GM12873 (cell line): ENCODE data around the gene NUP214.

Experiments
- TF ChIP-seq, protein P1 (sequence below): IDR thresholded peaks from 2 replicates; pipeline ENCODE4 v1.5.1; 2012; ENCODE audit warnings: low read depth, mild to moderate bottlenecking, moderate library complexity, low read length, control low read depth; ENCODE audit not compliant: insufficient read depth; ENCODE audit errors: missing control alignments

NUP214 gene

DNA sequence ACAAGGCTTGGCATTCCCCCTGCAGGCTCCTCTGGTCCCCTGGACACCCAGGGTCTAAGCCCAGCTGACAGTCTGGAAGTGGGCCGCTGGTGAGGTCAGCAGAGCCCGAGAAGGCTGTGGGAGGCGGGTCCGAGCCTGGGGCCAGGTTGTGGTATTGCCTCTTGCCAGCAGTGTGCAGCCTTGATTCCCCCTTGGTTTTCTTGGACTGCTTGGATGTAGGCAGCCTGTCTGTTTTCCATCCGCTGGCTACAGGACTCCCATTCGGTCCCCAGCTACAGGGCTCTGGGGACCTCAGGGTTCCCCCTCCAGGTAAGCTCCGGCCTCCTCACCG lies 27.5 kb upstream of the NUP214 start:
- TF ChIP-seq, protein P1, sequence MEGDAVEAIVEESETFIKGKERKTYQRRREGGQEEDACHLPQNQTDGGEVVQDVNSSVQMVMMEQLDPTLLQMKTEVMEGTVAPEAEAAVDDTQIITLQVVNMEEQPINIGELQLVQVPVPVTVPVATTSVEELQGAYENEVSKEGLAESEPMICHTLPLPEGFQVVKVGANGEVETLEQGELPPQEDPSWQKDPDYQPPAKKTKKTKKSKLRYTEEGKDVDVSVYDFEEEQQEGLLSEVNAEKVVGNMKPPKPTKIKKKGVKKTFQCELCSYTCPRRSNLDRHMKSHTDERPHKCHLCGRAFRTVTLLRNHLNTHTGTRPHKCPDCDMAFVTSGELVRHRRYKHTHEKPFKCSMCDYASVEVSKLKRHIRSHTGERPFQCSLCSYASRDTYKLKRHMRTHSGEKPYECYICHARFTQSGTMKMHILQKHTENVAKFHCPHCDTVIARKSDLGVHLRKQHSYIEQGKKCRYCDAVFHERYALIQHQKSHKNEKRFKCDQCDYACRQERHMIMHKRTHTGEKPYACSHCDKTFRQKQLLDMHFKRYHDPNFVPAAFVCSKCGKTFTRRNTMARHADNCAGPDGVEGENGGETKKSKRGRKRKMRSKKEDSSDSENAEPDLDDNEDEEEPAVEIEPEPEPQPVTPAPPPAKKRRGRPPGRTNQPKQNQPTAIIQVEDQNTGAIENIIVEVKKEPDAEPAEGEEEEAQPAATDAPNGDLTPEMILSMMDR, result no peak

DNA sequence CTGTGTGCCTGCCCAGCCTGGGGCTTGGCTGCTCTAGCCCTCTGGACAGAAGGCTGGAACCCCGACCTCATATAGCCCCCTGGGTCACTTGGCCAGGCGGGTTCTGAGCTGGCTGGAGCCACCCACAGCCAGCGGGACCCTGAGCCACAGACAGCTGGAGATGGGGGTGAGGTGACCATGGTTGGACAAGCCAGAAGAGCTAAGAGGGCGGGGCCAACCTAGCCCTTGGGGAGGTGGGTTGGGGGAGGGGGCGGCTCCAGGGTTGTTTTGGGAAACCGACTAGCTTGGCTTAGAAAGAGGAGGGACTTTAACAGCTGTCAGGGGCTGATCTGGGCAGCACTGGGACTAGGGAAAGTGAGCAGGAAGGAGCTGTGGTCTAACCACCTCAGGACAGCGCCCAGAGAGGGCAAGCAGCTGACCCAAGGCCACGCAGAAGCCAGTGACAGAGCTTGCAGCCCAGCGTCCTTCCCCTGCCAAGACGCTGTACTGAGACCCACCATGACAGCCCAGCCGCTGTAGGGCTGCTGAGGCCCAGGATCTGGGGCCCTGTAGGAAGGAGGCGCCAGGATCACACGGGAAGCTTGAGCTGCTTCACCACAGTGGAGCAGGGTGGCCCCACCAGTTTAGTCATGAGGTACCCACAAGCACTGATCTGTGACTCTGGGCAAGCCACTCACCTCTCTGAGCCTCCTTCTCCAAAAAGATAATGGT lies 26.8 kb upstream of the NUP214 start:
- TF ChIP-seq, protein P1, result no peak

DNA sequence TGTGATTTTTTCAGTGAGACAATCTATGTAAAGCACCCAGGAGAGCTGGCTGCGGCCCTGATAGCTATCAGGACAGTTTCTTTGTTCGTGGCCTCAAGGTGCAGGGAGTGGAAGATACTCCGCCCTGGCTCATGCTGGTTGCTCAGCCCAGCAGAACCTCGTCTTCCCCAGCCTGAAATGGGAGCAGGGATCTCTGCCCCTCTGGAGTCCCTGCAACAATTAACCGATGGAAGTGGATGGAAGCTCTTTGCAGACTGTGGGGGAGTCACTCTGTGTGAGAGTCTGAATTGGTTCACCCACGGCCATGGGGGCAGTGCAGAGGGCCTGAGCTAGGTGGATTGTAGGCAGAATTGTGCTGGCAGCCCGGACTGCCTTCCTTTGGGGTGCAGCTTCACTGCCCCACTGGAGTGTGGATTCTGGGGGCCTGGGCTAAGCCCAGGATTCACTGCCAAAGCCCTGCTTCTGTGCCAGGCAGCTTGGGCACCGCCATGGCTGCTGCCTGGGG lies 26.2 kb upstream of the NUP214 start:
- TF ChIP-seq, protein P1, result no peak

DNA sequence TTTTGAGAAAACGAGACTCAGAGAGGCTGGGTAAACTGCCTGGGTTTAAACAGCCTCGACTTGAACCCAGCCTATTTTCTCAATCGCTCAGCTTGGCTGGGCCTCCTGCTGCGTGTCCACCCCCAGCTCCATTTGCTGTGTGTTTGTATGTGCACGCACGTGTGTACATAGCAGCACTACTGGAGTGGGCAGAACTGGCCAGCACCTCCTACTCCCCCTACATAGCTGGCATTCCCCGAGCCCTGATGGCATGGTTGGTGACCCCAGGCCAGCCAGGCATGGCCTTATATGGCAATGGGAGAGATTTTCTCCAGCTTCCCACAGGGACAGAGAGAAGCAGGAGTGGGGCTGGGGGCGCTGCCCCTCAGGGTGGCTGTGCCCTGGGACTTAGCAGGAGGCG lies 24.9 kb upstream of the NUP214 start:
- TF ChIP-seq, protein P1, result no peak

DNA sequence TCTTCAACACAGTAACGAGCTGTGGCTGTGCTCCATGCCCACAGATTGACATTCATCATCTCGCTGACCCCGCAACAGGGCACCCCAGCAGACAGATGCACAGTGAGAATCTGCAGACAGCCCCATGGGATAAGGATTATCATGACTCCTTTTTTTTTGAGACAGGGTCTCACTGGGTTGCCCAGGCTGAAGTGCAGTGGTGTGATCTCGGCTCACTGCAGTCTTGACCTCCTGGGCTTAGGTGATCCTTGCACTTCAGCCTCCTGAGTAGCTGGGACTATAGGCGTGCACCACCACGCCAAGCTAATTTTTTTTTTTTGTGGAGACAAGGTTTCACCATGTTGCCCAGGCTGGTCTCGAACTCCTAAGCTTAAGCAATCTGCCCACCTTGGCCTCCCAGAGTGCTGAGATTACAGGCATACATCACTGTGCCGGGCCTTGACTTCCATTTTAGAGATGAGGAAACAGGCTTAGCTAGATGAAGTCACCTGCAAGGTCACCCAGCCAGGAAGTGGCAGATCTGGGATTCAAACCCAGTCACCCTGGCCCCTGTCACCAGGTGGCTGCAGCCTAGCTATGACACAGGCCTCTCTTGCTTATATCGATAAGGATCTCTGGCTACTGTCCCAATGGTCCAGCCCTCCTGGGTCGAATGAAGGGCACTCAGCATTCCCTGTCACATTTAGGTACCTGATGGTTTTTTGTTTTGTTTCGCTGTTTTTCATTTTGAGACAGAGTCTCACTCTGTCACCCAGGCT lies 24.0 kb upstream of the NUP214 start:
- TF ChIP-seq, protein P1, result no peak

DNA sequence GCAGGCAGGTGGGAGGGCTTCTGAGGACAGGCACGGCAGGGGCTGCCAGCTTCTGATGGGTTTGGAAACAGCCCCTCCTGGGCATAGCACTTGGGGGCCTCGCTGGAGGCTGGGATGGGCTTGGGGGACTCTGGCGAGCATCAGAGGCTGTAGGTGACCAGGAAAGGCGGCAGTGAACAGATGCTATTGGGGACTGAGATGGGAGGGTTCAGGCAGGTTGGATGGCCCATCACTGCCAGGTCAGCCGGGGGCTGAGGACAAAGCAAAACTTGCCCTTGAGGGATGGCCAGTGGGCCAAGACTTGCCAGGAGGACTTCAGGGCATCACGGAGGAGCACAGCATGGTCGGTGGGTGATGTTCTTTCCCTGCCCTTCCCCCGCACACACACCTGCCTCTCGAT lies 22.4 kb upstream of the NUP214 start:
- TF ChIP-seq, protein P1, result no peak

DNA sequence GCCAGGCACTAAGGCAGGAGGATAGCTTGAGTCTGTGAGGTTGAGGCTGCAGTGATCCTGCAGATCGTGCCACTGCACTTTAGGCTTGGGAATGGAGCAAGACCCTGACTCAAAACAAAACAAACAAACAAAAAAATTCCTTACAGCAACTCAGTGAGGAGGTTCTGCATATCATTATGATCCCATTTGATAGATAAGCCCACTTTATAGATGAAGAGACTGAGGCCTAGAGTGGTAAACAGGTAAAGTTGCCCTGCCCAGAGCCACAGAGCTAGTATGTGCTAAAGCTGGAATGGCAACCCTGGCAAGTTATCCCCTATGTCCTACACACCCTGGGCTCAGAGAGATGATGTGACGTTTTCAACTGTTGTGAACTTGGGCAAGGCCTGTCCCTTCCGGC lies 21.9 kb upstream of the NUP214 start:
- TF ChIP-seq, protein P1, result no peak
